Skeletal muscle tissue (tissue), 4 donors: Measurements from ENCODE around the gene BRI3. TPM values are rescaled to one million over a fixed set of nuclear protein-coding genes. Genes with fewer than 3 reads are reported as not detected.

Experiments used
- H3K27ac ChIP-seq: one replicate; pipeline ENCODE4 v1.7.0; 2013; ENCODE audit warnings: mild to moderate bottlenecking, low read depth, low read length, inconsistent platforms
- H3K27me3 ChIP-seq, 3 donors: one replicate each; pipeline ENCODE4 v1.7.0; 2013; ENCODE audit warnings: low read length in 3 of 3; ENCODE audit not compliant: control insufficient read depth in 3 of 3, insufficient read depth in 3 of 3
- H3K36me3 ChIP-seq, 3 donors: one replicate each; pipeline ENCODE4 v1.7.0; 2013; ENCODE audit warnings: low read length in 3 of 3; ENCODE audit not compliant: control insufficient read depth in 3 of 3, insufficient read depth in 3 of 3
- H3K4me1 ChIP-seq, 3 donors: one replicate each; pipeline ENCODE4 v1.7.0; 2013; ENCODE audit warnings: low read length in 3 of 3, mild to moderate bottlenecking in 3 of 3; ENCODE audit not compliant: control insufficient read depth in 3 of 3, insufficient read depth in 3 of 3
- H3K4me3 ChIP-seq, 3 donors: one replicate each; pipeline ENCODE4 v1.7.0; 2013; ENCODE audit warnings: low read length in 3 of 3
- H3K9ac ChIP-seq, 3 donors: one replicate each; pipeline ENCODE4 v1.7.0; 2013; ENCODE audit warnings: low read length in 3 of 3, mild to moderate bottlenecking in 3 of 3, moderate library complexity in 2 of 3, low read depth in 1 of 3
- H3K9me3 ChIP-seq, 3 donors: one replicate each; pipeline ENCODE4 v1.7.0; 2013; ENCODE audit warnings: low read length in 3 of 3; ENCODE audit not compliant: control insufficient read depth in 3 of 3
- total RNA-seq: library from RNA; depleted of rRNA; stranded (reverse); fragments of >200 nt; gene quantifications from one replicate; pipeline ENCODE4 v1.2.3, GENCODE V29; 2014
- donor health status: Osteomylitis.

The BRI3 gene
- total RNA-seq, 1 donor from 2014 or later: 34.4 TPM

GRCh38 chr7:98285157-98286092 lies 3.9 kb downstream of the BRI3 start:
- H3K36me3 ChIP-seq: peaks cover 0 to 7% (median 5%) of the 10 kb centered on the region in 3 donors
- H3K9me3 ChIP-seq: no peaks in the 10 kb centered on the region
- peaks cover 66 to 80% (median 76%) of the 10 kb centered on the region in 3 donors for H3K4me1 ChIP-seq
- H3K27me3 ChIP-seq: no peaks in the 10 kb centered on the region
- H3K9ac ChIP-seq: peak overlapping the region; percentile 89 to 94 (median 94)
- H3K27ac ChIP-seq: peak overlapping the region; percentile 96
- peak overlapping the region; percentile 79 to 91 (median 89) for H3K4me3 ChIP-seq

GRCh38 chr7:98286093-98286539 lies 4.6 kb downstream of the BRI3 start:
- no peaks in the 10 kb centered on the region for H3K9me3 ChIP-seq
- H3K4me1 ChIP-seq: peaks cover 63 to 76% (median 74%) of the 10 kb centered on the region in 3 donors
- peak overlapping the region; percentile 96 for H3K27ac ChIP-seq
- H3K27me3 ChIP-seq: no peaks in the 10 kb centered on the region
- peak overlapping the region; percentile 79 to 91 (median 89) for H3K4me3 ChIP-seq
- H3K36me3 ChIP-seq: peaks cover 0 to 10% (median 9%) of the 10 kb centered on the region in 3 donors
- peak overlapping the region; percentile 89 to 94 (median 94) for H3K9ac ChIP-seq

GRCh38 chr7:98286701-98287485 lies 5.4 kb downstream of the BRI3 start:
- Histone ChIP-seq H3K4me3 (peak overlapping the region; percentile 79 to 91 (median 89)), H3K36me3 (peaks cover 0 to 16% (median 13%) of the 10 kb centered on the region in 3 donors), H3K4me1 (peaks cover 63 to 78% (median 74%) of the 10 kb centered on the region in 3 donors), H3K27me3 (no peaks in the 10 kb centered on the region), H3K9me3 (no peaks in the 10 kb centered on the region), H3K9ac (peak overlapping the region; percentile 89 to 94 (median 94)), H3K27ac (peak overlapping the region; percentile 96)

GRCh38 chr7:98287486-98287959 lies 6.0 kb downstream of the BRI3 start:
- Histone ChIP-seq H3K4me3 (peak overlapping the region in 2 of 3 donors; percentile 79 to 91), H3K9ac (peak overlapping the region in 2 of 3 donors; percentile 67 to 94)

GRCh38 chr7:98288064-98288823 lies 6.8 kb downstream of the BRI3 start:
- H3K27me3 ChIP-seq: no peaks in the 10 kb centered on the region
- no peaks in the 10 kb centered on the region for H3K9me3 ChIP-seq
- peak overlapping the region; percentile 96 for H3K27ac ChIP-seq
- H3K36me3 ChIP-seq: peaks cover 9 to 25% (median 22%) of the 10 kb centered on the region in 3 donors
- peaks cover 53 to 67% (median 63%) of the 10 kb centered on the region in 3 donors for H3K4me1 ChIP-seq
- H3K4me3 ChIP-seq: peak overlapping the region in 2 of 3 donors; percentile 27 to 35
- peak overlapping the region; percentile 10 to 54 (median 23) for H3K9ac ChIP-seq

More at GRCh38 chr7:98287486-98287959, 6.0 kb downstream of the BRI3 start:
- H3K36me3 ChIP-seq: peaks cover 2 to 19% (median 19%) of the 10 kb centered on the region in 3 donors
- H3K27me3 ChIP-seq: no peaks in the 10 kb centered on the region
- H3K4me1 ChIP-seq: peaks cover 60 to 75% (median 70%) of the 10 kb centered on the region in 3 donors
- no peaks in the 10 kb centered on the region for H3K9me3 ChIP-seq
- peak overlapping the region; percentile 96 for H3K27ac ChIP-seq

- H3K4me3 ChIP-seq: no peak overlapping the region
- H3K36me3 ChIP-seq: peaks cover 14 to 32% (median 29%) of the 10 kb centered on the region in 3 donors
- peak overlapping the region in 1 of 3 donors; percentile 33 for H3K9ac ChIP-seq
- no peaks in the 10 kb centered on the region for H3K9me3 ChIP-seq
- H3K27ac ChIP-seq: peak overlapping the region; percentile 54
- H3K4me1 ChIP-seq: peaks cover 42 to 56% (median 51%) of the 10 kb centered on the region in 3 donors
- no peaks in the 10 kb centered on the region for H3K27me3 ChIP-seq
These were observed 7.9 kb downstream of the BRI3 start for GRCh38 chr7:98289333-98289875.

GRCh38 chr7:98291717-98292116 lies 10.2 kb downstream of the BRI3 start:
- H3K4me3 ChIP-seq: no peak overlapping the region
- H3K4me1 ChIP-seq: peaks cover 25 to 48% (median 39%) of the 10 kb centered on the region in 3 donors
- no peak overlapping the region for H3K27ac ChIP-seq
- no peaks in the 10 kb centered on the region for H3K27me3 ChIP-seq
- H3K36me3 ChIP-seq: peaks cover 15 to 32% (median 32%) of the 10 kb centered on the region in 3 donors
- H3K9me3 ChIP-seq: no peaks in the 10 kb centered on the region
- H3K9ac ChIP-seq: no peak overlapping the region

- Histone ChIP-seq H3K9me3 (no peaks in the 10 kb centered on the region), H3K4me3 (no peak overlapping the region), H3K27me3 (no peaks in the 10 kb centered on the region), H3K4me1 (peaks cover 11 to 32% (median 23%) of the 10 kb centered on the region in 3 donors), H3K36me3 (peaks cover 15 to 34% (median 29%) of the 10 kb centered on the region in 3 donors), H3K9ac (no peak overlapping the region), H3K27ac (no peak overlapping the region)
These were observed 11.8 kb downstream of the BRI3 start for GRCh38 chr7:98293265-98293664.

GRCh38 chr7:98293746-98294145 lies 12.3 kb downstream of the BRI3 start:
- peaks cover 15 to 34% (median 27%) of the 10 kb centered on the region in 3 donors for H3K36me3 ChIP-seq
- no peak overlapping the region for H3K4me3 ChIP-seq
- no peaks in the 10 kb centered on the region for H3K27me3 ChIP-seq
- H3K4me1 ChIP-seq: peaks cover 10 to 27% (median 21%) of the 10 kb centered on the region in 3 donors
- no peak overlapping the region for H3K27ac ChIP-seq
- no peak overlapping the region for H3K9ac ChIP-seq
- no peaks in the 10 kb centered on the region for H3K9me3 ChIP-seq
